SK-N-SH treated with all-trans-retinoic acid at 6 μM for 48 hours (cell line): ENCODE data around the gene FRMD1.

ENCODE experiments used
- ATAC-seq: fragments of 200-7000 bp; cut with Tn5 transposase; 3 replicates; pipeline ENCODE4 v1.9.1; 2020; ENCODE audit warnings: mild to moderate bottlenecking, moderate library complexity
- ARNTL ChIP-seq: fragments of 450-650 bp; formaldehyde crosslinking; IDR thresholded peaks from 2 replicates; pipeline ENCODE4 v1.5.0; 2020; ENCODE audit warnings: low read depth, mild to moderate bottlenecking, moderate library complexity, borderline replicate concordance
- CSDC2 ChIP-seq: fragments of 250-450 bp; sonication (Bioruptor Pico); IDR thresholded peaks from 2 replicates; pipeline ENCODE4 v1.5.0; 2020; ENCODE audit warnings: mild to moderate bottlenecking, moderate library complexity
- ESRRG ChIP-seq: fragments of 250-450 bp; sonication (Bioruptor Pico); IDR thresholded peaks from 2 replicates; pipeline ENCODE4 v1.6.1; 2021; ENCODE audit warnings: mild to moderate bottlenecking
- GLIS3 ChIP-seq: fragments of 250-450 bp; sonication (Bioruptor Pico); IDR thresholded peaks from 2 replicates; pipeline ENCODE4 v1.5.0; 2020; ENCODE audit warnings: mild to moderate bottlenecking, moderate library complexity
- ISL1 ChIP-seq: fragments of 250-450 bp; sonication (Bioruptor Pico); IDR thresholded peaks from 2 replicates; pipeline ENCODE4 v2.1.2; 2022; ENCODE audit warnings: mild to moderate bottlenecking, moderate library complexity
- OSR1 ChIP-seq: fragments of 250-450 bp; sonication (Bioruptor Pico); IDR thresholded peaks from 2 replicates; pipeline ENCODE4 v1.8.0; 2022; ENCODE audit warnings: moderate library complexity, mild to moderate bottlenecking, inconsistent platforms
- POU6F1 ChIP-seq: fragments of 250-450 bp; sonication (Bioruptor Pico); IDR thresholded peaks from 2 replicates; pipeline ENCODE4 v1.8.0; 2021; ENCODE audit warnings: low read depth, mild to moderate bottlenecking, moderate library complexity, borderline replicate concordance
- RARB ChIP-seq: fragments of 250-450 bp; sonication (Bioruptor Pico); IDR thresholded peaks from 2 replicates; pipeline ENCODE4 v1.8.0; 2021; ENCODE audit warnings: mild to moderate bottlenecking, moderate library complexity
- SNAI2 ChIP-seq: fragments of 250-450 bp; sonication (Bioruptor Pico); IDR thresholded peaks from 2 replicates; pipeline ENCODE4 v1.5.0; 2020; ENCODE audit warnings: mild to moderate bottlenecking, moderate library complexity
- TCF4 ChIP-seq: fragments of 250-450 bp; sonication (Bioruptor Pico); IDR thresholded peaks from 2 replicates; pipeline ENCODE4 v1.8.0; 2021; ENCODE audit warnings: mild to moderate bottlenecking, moderate library complexity, borderline replicate concordance
- TOX ChIP-seq: fragments of 250-450 bp; sonication (Bioruptor Pico); IDR thresholded peaks from 2 replicates; pipeline ENCODE4 v1.8.0; 2021; ENCODE audit warnings: mild to moderate bottlenecking, moderate library complexity, borderline replicate concordance
- TSHZ2 ChIP-seq: fragments of 250-450 bp; sonication (Bioruptor Pico); IDR thresholded peaks from 2 replicates; pipeline ENCODE4 v1.5.0; 2020; ENCODE audit warnings: mild to moderate bottlenecking, moderate library complexity
- ZC3H10 ChIP-seq: fragments of 250-450 bp; sonication (Bioruptor Pico); IDR thresholded peaks from 2 replicates; pipeline ENCODE4 v1.5.1; 2021; ENCODE audit warnings: mild to moderate bottlenecking, moderate library complexity
- ZFP3 ChIP-seq: fragments of 250-450 bp; sonication (Bioruptor Pico); IDR thresholded peaks from 2 replicates; pipeline ENCODE4 v1.5.0; 2020; ENCODE audit warnings: mild to moderate bottlenecking, moderate library complexity
- ZFP30 ChIP-seq: fragments of 450-650 bp; formaldehyde crosslinking; IDR thresholded peaks from 2 replicates; pipeline ENCODE4 v1.5.0; 2022; ENCODE audit warnings: mild to moderate bottlenecking, moderate library complexity
- ZNF565 ChIP-seq: fragments of 450-650 bp; formaldehyde crosslinking; conservative IDR thresholded peaks from 2 replicates; pipeline ENCODE4 v1.5.0; 2020; ENCODE audit warnings: low read depth, mild to moderate bottlenecking, moderate library complexity
- ZNF70 ChIP-seq: fragments of 450-650 bp; formaldehyde crosslinking; IDR thresholded peaks from 2 replicates; pipeline ENCODE4 v1.5.0; 2020; ENCODE audit warnings: mild to moderate bottlenecking, moderate library complexity
- ZNF8 ChIP-seq: fragments of 450-650 bp; formaldehyde crosslinking; IDR thresholded peaks from 2 replicates; pipeline ENCODE4 v1.5.0; 2020; ENCODE audit warnings: mild to moderate bottlenecking, moderate library complexity
- TF ChIP-seq, protein P1 (sequence below): fragments of 250-450 bp; sonication (Bioruptor Pico); IDR thresholded peaks from 2 replicates; pipeline ENCODE4 v1.8.0; 2020; ENCODE audit warnings: mild to moderate bottlenecking, moderate library complexity, borderline replicate concordance
- TF ChIP-seq, protein P2 (sequence below): fragments of 250-450 bp; sonication (Bioruptor Pico); IDR thresholded peaks from 2 replicates; pipeline ENCODE4 v1.5.1; 2021; ENCODE audit warnings: mild to moderate bottlenecking, moderate library complexity

FRMD1 gene

DNA sequence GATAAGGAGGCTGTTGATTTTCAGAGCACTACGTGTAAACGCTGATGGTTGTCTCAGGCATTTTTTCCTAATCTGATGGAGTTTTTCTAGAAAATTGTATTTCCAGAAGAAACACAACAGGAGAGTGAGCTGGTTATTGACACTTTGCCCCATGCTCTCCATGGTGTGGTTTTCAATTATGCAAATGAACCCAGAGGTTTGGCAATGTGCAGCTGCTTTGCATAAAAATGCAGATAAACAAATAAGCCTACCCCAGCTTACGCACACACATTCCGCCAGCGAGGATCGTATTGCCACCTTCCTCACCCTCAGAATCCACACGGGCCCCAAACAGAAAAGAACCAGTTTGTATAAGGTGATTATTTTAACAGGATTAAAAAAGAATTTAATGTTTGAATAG, 45.1 kb upstream of the FRMD1 start:
- no peak for ATAC-seq
- TF ChIP-seq POU6F1 (CRISPR knock-in tag) (no peak), ARNTL (CRISPR knock-in tag) (no peak), TOX (CRISPR knock-in tag) (no peak), SNAI2 (no peak), ZFP3 (no peak), OSR1 (CRISPR knock-in tag) (no peak), TCF4 (CRISPR knock-in tag) (no peak), ZNF565 (CRISPR knock-in tag) (no peak), GLIS3 (CRISPR knock-in tag) (no peak), ZNF8 (CRISPR knock-in tag) (no peak)
- TF ChIP-seq, protein P1, sequence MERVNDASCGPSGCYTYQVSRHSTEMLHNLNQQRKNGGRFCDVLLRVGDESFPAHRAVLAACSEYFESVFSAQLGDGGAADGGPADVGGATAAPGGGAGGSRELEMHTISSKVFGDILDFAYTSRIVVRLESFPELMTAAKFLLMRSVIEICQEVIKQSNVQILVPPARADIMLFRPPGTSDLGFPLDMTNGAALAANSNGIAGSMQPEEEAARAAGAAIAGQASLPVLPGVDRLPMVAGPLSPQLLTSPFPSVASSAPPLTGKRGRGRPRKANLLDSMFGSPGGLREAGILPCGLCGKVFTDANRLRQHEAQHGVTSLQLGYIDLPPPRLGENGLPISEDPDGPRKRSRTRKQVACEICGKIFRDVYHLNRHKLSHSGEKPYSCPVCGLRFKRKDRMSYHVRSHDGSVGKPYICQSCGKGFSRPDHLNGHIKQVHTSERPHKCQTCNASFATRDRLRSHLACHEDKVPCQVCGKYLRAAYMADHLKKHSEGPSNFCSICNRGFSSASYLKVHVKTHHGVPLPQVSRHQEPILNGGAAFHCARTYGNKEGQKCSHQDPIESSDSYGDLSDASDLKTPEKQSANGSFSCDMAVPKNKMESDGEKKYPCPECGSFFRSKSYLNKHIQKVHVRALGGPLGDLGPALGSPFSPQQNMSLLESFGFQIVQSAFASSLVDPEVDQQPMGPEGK (CRISPR knock-in tag): no peak

DNA sequence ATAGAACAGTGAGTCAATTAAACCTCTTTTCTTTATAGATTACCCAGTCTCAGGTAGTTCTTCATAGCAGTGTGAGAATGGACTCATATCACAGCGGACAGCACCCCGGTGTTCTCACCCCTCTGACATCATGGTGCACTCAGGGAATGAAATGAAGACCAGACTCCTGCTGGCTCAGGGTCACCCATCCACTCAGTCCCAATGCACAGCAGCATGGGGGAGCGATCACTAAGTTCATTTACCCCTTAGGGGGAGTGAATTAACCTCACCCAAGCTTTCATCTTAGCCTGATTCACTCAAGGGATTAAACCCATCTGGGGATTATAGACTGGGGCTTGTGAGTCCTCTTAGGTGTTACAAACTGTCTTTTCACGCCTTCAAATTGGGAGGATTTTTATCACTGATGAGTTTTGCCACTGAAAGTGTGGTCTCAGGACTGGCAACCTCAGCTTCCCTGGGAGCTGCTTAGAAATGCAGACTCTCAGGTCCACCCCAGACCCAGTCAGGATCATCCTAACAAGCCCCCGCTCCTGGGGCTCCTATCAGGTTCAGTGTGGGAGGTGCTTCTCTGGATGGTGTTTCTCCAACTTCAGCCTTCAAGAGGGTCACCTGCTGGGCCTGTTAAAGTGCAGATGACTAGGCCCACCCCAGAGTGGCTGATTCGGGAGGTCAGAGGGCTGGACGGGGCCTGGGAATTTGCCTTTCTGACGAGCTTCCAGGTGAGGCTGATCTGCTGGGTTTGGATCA, 44.3 kb upstream of the FRMD1 start:
- TF ChIP-seq ZNF70 (CRISPR knock-in tag) (no peak), ARNTL (CRISPR knock-in tag) (no peak), RARB (no peak), POU6F1 (CRISPR knock-in tag) (no peak), TOX (CRISPR knock-in tag) (no peak), ZC3H10 (CRISPR knock-in tag) (no peak), SNAI2 (no peak), ZFP30 (CRISPR knock-in tag) (no peak), ZFP3 (no peak), TSHZ2 (CRISPR knock-in tag) (no peak), ZNF8 (CRISPR knock-in tag) (no peak), CSDC2 (CRISPR knock-in tag) (no peak), ESRRG (CRISPR knock-in tag) (no peak), ISL1 (CRISPR knock-in tag) (no peak), TCF4 (CRISPR knock-in tag) (no peak), GLIS3 (CRISPR knock-in tag) (no peak)
- TF ChIP-seq, protein P1 (CRISPR knock-in tag): no peak
- TF ChIP-seq, protein P2, sequence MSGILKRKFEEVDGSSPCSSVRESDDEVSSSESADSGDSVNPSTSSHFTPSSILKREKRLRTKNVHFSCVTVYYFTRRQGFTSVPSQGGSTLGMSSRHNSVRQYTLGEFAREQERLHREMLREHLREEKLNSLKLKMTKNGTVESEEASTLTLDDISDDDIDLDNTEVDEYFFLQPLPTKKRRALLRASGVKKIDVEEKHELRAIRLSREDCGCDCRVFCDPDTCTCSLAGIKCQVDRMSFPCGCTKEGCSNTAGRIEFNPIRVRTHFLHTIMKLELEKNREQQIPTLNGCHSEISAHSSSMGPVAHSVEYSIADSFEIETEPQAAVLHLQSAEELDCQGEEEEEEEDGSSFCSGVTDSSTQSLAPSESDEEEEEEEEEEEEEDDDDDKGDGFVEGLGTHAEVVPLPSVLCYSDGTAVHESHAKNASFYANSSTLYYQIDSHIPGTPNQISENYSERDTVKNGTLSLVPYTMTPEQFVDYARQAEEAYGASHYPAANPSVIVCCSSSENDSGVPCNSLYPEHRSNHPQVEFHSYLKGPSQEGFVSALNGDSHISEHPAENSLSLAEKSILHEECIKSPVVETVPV (CRISPR knock-in tag): no peak
- no peak for ATAC-seq
